NCI-H187 treated with DMSO at 0.1 percent for 48 hours (cell line): Measurements from ENCODE around the gene NEDD4.
"Not testable (repeated sequence)": the region's sequence is repeated elsewhere in the genome, so short reads cannot be mapped to it uniquely, and the experiment has no call there.

Experiments
- DNase-seq: peaks from one replicate; lab custom pipeline; 2025; lab: John Stamatoyannopoulos, UW

NEDD4 gene

DNA sequence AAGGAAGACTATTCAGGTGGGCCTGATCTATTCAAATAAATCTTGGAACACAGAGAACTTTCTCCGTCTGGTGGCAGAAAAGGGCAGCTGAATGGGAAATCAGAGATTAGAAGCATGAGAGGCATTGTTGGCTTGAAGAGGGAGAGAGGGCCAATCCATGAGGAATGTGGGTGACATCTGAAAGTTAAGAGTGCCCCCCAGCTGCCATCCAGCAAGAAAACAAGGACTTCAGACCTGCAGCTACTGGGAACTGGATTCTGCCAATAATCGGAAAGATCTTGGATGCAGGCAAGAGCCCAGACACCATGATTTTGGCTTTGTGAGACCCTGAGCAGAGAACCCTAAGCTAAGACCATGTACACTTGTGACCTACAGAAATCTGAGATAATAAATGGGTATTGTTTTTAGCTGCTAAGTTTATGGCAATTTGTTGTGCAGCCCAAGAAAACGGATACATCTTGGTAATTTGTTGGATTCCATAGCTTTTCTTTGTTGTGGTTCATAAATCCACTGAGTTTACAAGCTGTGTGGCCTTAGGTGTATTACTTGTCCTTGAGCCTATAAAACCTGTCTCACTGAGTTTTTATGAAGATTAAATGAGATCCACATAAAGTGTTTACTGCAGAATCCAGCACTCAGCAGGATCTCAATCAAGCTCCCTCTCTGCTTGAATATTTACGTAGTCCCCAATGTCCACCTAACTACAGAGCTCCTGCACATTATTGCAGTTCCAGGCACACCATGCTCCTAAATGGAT, 168.4 kb downstream of the NEDD4 start:
- no peak for DNase-seq

DNA sequence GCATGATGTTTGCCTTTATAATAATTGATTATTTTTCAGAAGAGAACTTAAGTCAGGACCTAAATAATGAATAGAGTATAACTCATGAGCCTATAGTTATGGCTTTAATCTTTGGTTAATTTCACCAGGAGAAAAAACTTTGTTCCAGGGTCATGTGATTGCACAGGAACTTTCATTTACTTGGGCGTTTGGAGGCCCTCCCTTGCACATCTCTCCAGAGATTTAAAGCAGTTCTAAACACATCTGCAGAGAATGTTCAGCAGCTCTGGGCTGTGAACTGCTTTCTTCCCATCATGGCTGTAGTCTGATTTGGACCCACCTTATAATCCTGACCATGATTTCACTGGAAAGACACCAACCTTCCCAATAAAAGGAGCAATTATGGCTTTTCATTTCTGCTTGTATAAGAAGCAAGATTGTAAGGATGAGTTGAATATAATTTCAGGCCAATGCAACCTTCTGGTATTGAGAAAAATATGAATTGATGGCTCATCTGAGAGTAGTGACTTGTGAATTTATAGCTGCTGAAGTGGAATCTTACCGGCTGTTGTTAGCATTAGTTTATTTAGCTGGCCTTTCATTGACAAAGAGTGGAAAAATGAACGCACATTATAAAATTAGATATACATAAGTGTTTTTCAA, 169.6 kb downstream of the NEDD4 start:
- no peak for DNase-seq

DNA sequence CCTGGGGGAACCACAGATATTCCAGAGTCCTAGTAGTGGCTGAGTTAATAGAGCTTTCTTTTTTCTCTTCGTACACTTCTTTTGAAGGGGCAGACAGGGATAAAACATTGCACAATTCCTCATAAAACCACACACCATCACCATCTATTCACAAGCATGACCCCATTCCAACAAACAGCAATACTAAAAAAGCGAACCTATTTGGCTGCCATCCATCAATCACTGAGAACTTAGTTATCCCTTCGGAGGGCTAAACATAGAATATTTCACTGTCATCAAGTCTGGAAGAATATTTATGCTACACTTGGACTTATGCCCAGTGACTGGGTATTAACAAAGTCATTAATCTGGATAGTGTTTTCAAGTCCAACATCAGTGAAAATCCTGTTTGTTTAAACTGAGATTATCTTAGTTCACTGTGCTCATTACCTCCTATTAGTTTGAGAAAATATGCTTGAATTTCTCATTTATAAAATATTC, 170.2 kb downstream of the NEDD4 start:
- DNase-seq, result no peak

DNA sequence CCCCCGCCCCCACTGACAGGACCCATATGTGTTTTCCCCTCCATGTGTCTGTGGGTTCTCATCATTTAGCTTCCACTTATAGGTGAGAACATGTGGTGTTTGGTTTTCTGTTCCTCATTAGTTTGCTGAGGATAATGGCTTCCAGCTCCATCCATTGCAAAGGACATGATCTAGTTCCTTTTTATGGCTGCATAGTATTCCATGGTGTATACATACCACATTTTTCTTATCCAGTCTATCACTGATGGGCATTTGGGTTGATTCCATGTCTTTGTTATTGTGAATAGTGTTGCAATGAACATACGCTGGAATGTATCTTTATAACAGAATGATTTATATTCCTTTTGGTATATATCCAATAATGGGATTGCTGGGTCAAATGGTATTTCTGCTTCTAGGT, 171.7 kb downstream of the NEDD4 start:
- not testable (repeated sequence) for DNase-seq

DNA sequence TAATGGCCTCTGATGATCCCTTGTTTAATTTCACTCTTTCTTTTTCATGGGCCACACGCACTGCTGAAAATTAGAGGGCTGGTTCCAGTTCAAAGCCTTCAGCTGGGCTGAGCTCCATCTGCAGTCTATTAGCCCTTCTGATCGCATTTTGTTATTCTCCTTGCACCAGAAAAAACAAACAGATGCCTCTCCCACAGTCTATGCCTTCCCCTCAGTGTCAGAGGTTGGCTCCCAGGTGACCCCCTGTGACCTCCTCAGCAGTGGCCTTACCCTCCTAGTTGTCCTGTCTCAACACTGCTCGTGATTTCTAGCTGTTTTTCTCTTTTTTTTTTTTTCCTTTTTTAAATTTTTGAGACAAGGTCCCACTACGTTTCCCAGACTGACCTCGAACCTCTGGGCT, 173.4 kb downstream of the NEDD4 start:
- DNase-seq, result no peak

DNA sequence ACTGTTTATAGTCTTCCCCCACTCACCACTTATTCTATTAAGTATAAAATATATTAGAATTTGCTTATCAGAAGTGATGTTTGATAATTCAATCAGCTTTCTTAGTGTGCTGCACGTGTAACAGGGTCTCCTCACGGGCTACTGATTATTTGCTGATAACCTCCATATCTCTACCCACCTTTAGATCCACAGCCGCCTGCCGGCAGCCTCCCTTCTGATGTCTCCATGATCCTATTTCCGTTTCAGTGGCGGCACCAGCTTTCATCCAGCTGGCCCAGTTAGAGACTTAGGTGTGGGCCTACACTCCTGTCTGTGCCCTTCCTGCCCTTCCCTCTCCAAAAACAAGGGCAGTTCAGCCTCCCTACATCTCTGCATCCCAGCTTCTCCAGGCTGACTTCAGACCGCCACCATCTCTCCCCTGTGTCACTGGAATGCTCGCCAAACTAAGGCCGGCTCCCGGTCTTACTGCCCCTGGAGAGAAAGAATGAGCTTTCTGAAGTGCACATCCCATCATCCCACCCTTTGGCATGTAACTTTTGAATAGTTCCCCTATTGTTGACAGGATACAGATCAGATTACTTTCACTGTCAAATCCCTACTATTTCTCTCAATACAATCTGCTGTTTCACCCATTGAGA, 173.9 kb downstream of the NEDD4 start:
- DNase-seq, result no peak

DNA sequence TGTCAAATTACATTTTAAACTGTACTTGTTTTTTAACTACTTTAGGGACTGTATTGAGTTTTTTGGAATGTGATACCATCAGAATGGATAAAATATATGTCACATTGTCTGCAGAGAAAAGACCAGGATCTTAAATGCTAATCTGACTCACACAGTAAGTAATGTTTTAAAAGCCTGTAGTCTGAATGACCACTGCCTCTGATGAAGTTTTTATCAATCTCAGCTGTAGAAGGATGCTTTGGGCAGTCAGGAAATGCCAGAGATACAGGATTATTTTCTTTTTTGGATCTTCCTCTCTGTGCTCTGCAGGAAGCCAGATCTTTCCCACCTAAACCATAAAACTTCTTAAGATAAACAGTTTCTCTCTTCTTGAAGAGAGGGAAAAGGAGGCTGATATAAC, 177.4 kb downstream of the NEDD4 start:
- no peak for DNase-seq

DNA sequence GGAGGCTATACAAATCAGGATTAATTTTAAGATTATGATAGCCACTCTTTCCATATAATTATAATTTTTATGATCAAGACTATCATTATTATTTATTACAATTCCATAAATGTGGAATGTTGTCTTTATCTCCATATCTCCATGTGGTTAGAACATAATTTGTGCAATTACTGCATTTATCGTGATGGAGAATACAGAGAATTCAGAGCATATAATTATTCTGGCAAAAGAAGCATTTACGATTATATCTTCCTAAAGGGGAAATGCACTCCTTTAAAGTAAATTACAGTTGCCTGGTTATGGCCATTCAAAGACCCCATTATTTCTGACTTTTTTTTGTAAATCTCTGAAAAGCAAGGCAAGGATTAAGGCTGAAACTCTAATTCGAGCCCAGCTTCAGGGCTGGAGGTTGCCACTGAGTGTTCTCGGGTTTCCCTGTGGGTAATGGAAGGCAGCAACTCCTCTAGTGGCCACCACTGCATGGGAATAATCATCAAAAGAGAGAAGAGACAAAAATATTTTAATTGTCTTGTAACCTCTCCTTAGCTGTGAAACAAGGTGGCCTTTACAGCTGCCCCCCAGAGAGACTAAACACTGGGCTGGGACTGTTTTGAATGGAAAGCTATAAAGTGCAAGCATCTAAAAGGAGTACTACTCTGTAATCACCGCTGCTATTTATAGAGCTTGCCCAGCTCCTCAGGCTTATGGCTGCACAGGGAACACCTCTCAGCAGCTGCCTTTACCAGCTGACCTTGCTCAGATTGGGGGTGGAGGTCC, 190.6 kb downstream of the NEDD4 start:
- no peak for DNase-seq

DNA sequence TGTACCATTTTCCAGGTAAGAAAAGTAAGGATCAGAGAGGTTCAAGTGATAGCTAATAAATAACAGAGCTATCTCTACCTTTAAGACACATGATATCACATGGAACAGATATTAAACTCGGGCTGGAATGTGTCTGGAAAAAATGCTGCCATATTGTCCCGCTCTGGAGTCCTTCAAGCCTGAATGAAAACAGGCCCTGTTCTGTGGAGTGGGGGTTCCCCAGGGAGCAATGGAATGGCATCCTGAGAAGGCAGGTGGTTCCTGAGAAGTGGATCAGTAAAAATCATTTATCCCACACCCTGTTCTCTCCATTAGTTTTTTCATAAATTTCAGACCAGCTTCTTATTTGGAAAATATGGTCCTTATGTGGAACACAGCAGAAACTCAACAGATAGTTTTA, 193.2 kb downstream of the NEDD4 start:
- DNase-seq, result no peak

DNA sequence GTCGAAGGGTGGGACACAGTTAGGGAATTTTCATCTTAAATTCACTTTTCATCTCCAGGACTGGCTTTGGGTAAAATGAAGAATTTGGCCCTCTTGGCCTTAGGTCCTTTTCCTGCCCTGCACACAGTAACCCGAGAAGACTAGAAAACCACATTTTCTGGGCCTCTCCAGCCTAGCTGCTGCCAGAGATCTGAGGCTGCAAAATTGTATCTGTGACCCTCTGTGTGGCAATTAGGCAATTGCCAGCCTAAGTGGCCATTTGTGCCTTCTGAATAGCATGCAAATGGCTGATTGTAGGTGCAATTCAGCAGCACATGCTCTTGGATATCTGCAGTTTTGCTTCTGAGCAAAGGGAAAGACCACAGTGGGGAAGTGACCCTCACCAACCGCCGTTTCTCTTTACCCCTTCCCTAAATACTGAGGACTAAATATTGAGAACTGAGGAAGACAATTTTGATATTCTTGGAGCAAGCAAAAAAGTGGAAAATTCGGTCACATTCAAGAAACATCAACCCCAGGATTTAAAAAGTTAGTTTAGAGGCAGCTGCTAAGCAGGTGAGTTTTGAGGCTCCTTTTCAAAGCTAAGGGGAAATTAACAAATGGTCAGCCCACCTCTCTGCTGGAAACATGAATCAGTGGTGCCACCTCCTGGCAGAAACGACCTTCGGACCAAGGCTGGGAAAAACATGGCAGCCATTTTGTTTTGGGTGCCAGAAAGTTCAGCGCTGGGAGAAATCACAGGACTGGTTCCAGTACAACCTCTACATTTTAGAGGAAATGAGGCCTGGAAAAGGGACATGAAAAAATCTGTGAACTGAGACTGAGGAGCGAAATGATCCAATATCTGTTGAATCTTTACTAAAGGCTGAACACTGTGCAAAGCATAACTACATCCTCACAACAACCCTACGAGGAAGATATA, 193.9 kb downstream of the NEDD4 start:
- no peak for DNase-seq

DNA sequence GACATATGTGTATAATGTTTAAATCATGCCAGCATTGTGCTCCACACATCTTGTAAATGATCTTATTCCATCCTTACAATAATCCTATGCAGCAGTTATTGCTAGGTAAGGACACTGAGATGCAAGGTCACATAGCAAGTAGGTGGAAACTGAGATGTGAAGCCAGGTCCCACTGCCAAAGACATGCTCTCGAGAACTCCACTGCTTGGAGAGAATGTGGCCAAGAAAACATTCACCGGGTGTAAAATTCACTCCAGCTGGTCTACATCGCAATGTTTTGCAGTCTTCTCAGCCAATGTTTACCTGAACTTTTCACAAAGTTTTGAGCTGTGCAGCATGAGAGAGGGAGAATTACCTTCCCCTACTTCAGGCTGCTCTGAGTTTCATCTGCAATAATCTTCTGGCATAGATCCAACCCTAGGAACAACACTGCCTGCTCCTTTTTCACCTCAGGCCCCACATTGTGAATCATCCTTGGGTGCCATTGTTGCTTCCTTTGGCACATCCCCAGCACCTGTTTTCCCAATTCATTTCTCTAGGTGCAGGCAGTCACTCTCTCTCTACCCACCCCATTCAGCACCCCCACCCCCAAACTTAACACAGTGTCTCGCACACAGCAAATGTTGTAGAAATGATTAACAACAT, 197.0 kb downstream of the NEDD4 start:
- DNase-seq, result no peak

DNA sequence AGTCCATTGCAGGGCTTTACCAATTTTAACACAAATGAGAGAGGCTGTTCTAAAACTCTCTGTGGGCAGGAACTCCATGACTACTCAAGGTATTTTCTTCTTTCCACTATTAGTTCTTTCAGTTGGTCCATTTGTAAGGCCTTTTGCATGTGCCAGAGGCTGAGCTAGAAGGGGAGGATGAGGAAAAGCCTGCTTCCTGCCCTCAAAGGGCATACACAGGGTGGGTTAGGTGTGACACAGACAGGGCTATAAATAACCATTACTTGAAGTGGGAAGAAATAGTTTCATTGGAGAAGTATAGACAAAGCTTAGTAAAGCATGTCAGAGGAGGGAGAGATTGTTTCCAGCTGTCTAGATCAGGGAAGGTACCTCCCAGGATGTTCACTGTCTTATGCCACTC, 198.4 kb downstream of the NEDD4 start:
- no peak for DNase-seq

DNA sequence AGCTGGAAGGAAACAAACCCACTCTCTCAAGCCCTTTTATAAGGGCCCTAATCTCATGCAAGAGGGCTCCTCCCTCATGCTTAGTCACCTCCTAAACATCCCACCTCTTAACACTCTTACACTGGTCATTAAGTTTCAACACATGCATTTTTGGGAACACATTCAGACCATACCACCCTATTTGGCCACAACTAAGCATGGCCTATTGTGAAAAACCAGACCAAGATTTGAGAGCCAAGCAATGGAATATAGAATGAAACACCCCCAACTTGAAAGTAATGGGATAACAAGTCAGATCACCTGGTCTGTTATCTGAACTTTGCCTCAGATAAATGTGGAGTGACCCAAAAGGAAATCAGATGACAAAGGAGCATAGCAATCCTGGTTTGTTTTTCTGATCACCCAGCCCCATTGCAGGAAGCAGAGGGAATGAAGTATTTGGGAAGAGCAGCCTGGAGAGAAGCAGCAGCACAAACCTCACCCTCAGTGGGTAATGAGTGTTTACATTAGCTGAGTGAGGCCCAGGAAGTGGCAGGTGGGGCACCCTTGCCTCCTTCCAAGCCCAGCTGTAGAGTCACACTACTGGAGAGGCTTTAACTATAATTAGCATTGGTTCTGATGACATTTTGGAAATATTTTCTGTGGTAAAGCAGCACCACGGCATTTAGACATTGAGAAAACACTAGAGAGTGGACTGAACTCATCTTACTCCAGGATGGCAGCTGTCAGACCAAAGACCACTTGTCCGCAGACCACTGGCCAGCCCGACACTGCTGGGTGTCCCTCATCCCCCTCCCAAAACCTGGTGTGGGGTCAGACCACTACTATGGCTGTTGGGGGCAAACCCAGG, 201.6 kb downstream of the NEDD4 start:
- no peak for DNase-seq

DNA sequence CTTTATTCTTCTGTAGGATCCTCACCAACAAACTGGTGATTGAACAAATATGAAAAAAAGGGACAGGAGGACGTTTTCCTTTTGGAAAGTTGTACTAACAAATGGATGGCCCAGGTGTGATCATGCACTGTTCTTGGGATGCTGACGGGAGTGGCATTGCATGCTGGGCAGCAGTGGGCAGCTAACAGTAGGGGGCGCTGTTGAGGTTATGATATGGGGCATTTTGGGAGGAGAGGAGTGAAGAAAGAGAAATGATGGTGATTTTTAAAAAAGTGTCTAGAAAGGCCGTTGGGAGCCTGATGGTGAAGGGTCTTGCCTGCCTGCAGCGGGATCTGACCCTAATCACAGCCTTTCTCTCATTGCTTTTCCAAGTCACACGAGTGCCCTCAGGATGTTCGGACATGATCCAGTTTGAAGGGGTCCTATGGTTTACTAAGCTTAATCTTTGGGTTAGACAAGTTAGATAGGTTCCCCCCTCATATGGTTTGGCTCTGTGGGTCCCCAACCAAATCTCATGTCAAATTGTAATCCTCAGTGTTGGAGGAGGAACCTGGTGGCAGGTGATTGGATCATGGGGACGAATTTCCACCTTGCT, 204.2 kb downstream of the NEDD4 start:
- DNase-seq, result no peak

DNA sequence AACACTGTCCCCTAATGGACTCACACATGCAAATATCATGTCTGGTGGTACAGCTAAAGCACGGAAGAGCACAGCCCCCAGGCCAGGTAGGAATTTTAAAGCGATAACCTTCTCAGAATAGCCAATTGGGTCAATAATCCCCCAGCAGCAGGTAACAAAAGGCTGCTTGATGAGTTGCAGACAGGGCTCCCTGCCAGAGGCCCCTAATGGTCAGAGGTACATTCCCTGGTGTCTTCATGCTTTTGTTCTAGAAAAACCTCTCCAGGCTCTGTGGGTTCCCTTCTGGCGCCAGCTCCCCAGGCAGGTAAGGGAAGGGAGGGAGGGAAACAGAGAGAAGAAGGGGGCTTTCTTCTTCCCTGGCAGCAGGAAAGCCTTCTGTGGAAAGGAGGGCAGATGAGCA, 207.1 kb downstream of the NEDD4 start:
- no peak for DNase-seq

DNA sequence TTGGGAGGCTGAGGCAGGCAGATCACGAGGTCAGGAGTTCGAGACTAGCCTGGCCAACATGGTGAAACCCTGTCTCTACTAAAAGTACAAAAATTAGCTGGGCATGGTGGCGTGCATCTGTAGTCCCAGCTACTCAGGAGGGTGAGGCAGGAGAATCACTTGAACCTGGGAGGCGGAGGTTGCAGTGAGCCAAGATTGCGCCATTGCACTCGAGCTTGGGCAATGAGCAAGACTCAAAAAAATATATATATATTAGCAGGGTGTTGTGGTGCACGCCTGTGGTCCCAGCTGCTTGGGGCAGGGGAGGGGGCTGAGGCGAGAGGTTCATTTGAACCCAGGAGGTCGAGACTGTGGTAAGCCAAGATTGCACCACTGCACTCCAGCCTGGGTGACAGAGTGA, 207.8 kb downstream of the NEDD4 start:
- not testable (repeated sequence) for DNase-seq

DNA sequence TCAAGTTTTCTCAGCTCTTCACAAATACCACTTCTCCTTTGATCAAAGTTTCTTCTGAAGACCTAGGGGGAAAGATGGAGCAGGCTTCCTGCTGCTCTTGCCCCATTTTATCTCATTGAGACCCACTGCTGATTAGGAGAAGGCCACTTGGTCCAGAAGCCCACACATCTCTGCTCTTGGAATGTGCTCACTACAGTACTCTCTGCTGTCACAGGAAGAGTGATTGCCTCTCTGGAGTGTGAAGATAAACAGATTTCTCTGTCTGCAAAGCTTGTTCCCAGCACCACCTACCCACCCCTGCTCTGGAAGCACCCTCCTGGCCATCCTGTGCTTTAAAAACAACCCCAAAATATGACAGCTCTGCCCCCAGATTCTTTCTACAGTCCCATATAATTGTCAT, 209.1 kb downstream of the NEDD4 start:
- no peak for DNase-seq

DNA sequence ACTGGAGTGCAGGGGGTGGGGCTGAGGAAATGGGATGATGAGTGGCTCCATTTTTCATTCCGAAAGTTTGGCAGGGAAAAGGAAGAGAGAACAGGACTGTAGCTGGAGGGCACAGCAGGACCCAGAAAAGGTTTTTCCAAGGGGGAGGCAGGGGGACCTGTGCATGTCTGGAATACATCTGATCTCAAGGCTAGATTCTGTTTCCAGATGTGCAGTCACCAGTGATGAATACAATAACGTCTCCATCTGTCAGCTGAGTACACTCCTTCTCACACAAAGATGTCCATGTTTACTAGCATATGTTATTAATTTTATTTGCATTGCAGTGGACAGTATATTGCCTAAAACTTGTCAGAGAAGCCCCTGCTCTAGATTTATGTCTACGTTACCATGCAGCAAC, 210.5 kb downstream of the NEDD4 start:
- DNase-seq, result no peak

DNA sequence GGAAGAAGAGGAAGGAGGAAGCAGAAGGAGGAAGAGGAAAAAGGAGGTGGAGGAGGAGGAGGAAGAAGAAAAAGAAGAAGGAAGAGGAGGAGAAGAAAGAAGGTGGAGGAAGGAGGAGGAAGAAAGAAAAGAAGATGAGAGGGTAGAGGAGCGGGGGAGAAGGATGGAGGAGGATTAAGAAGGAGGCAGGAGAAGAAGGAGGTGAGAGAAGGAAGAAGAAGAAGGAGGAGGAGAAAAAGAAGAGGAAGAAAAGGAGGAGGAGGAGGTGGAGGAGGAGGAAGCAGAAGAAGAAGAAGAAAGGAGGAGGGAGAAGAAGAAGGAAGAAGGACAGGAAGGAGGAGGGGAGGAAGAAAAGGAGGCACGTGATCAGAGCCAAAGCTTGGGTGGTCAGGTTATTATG, 213.1 kb downstream of the NEDD4 start:
- no peak for DNase-seq

DNA sequence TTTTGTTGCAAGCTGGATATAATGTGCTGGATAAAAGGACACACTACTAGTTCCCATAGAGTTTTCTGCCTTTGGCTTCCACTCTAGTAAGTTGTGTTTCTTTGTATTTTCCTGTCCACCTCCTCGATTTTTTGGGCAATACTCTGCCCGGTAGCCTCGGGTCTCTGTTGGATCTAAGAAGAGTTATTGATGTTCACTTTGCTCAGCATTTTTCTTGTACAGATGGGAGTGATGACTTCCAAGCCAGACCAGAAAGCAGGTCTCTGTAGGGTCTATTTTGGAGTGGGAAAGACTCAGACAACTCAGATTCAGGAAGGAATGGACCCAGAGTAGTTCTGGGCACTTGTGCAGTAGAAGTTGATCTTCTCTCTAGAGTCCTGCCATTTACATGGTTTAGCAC, 214.5 kb downstream of the NEDD4 start:
- no peak for DNase-seq
